ENCODE measurements around the gene SLC10A2.

The SLC10A2 gene

DNA sequence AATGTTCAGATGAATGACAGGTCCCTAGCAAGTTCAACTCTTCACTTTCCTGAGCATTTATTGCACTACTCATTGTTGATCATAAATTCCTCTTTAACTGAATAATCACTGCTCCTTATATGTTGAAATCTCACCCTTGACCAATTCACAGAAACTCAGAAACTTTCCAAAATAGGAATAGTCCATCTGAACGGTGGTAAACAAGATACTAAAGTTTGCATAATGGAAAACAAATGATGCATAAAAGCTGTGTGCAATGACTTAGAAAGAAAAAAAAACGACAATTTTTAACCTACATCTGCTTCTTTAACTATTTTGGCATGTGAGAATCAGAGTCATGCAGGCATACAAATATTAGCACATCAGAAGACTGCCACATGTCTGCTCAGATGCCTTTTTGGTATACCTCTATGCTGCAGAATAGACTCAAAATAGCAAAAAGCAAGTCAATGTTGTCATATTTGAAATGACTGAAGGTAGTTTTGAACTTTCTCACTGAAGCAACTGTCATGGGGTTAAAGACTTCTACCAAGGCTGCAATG lies 34.8 kb downstream of the SLC10A2 start:
- TF ChIP-seq, protein P1, sequence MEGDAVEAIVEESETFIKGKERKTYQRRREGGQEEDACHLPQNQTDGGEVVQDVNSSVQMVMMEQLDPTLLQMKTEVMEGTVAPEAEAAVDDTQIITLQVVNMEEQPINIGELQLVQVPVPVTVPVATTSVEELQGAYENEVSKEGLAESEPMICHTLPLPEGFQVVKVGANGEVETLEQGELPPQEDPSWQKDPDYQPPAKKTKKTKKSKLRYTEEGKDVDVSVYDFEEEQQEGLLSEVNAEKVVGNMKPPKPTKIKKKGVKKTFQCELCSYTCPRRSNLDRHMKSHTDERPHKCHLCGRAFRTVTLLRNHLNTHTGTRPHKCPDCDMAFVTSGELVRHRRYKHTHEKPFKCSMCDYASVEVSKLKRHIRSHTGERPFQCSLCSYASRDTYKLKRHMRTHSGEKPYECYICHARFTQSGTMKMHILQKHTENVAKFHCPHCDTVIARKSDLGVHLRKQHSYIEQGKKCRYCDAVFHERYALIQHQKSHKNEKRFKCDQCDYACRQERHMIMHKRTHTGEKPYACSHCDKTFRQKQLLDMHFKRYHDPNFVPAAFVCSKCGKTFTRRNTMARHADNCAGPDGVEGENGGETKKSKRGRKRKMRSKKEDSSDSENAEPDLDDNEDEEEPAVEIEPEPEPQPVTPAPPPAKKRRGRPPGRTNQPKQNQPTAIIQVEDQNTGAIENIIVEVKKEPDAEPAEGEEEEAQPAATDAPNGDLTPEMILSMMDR (conservative IDR thresholded peaks at IDR 0.05; ENCODE audit: low read length) = no peak
- H3K4me3 ChIP-seq (ENCODE audit: low read length) = no peak overlapping the region
- DNase-seq (ENCODE audit: low read depth) = no peak

GRCh38 chr13:103030776-103031175 lies 35.4 kb downstream of the SLC10A2 start:
- no peak for DNase-seq (ENCODE audit: low read depth)
- no peak overlapping the region for H3K4me3 ChIP-seq (ENCODE audit: low read length)
- TF ChIP-seq, protein P1 (conservative IDR thresholded peaks at IDR 0.05; ENCODE audit: low read length) = no peak

- TF ChIP-seq, protein P1 (conservative IDR thresholded peaks at IDR 0.05; ENCODE audit: low read length) = no peak
- no peak overlapping the region for H3K4me3 ChIP-seq (ENCODE audit: low read length)
- DNase-seq (ENCODE audit: low read depth) = no peak
Observed at GRCh38 chr13:103029798-103030197, 36.4 kb downstream of the SLC10A2 start.

DNA sequence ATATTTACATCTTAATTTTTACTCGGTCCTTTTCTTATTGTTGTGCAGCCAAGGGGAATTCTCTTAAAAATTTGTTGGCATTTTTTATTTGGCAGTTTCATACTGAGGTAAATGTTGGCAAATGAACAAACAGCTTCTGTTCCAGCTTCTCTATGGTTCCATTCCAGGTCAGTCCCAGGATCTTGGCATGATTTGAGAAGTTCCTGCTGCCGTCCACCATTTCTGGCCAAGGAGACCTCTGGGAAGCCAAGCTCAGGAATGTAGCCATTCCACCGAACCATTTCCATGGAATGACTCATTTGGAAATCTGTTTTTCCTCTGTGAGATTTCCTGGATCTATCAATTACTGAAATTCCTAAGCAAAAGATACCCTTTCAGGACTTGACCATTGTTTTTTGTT lies 43.9 kb downstream of the SLC10A2 start:
- H3K4me3 ChIP-seq (ENCODE audit: low read length) = no peak overlapping the region
- TF ChIP-seq, protein P1 (conservative IDR thresholded peaks at IDR 0.05; ENCODE audit: low read length) = no peak
- DNase-seq (ENCODE audit: low read depth) = no peak

DNA sequence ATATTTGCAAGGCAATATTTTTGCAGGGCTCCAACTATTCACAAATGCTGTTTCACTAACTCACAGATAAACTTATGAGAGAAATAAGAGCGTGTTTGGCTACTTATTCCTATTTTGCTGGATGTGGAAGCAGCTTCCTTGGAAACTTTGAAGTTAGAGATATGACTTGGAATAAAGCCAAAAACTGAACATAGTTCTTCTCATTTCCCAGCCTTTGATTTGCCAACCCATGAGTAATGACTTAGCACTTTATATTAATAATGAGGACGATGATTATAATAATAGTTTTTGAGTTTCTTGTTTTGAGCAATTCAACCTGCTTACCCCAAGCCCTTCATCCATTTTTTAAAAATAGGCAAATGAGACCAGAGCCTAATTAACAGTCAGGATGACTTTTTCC lies 47.7 kb downstream of the SLC10A2 start:
- TF ChIP-seq, protein P1 (conservative IDR thresholded peaks at IDR 0.05; ENCODE audit: low read length) = no peak
- H3K4me3 ChIP-seq (ENCODE audit: low read length) = no peak overlapping the region

DNA sequence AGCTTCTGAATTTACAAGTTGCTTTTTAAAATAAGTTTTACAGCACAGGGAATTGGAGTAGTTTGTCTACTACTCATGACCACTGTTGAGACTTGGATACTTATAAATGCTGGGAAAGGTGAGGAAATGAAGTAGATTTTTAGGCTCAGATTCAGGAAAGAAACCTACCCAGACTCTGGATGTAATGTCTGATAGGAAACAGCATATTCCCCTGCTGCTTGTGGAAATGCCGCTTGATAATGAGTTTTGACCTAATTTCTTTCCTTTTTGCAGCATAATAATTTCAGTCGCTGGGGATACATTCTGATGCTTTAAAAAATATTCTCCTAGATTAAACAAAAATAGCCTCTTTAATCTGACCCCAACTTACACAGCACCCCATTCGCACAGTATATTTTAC lies 53.6 kb downstream of the SLC10A2 start:
- TF ChIP-seq, protein P1 (conservative IDR thresholded peaks at IDR 0.05; ENCODE audit: low read length) = no peak
- H3K4me3 ChIP-seq (ENCODE audit: low read length) = no peak overlapping the region
- no peak for DNase-seq (ENCODE audit: low read depth)

More for the DNA sequence above, 47.7 kb downstream of the SLC10A2 start:
- DNase-seq (ENCODE audit: low read depth) = no peak

DNA sequence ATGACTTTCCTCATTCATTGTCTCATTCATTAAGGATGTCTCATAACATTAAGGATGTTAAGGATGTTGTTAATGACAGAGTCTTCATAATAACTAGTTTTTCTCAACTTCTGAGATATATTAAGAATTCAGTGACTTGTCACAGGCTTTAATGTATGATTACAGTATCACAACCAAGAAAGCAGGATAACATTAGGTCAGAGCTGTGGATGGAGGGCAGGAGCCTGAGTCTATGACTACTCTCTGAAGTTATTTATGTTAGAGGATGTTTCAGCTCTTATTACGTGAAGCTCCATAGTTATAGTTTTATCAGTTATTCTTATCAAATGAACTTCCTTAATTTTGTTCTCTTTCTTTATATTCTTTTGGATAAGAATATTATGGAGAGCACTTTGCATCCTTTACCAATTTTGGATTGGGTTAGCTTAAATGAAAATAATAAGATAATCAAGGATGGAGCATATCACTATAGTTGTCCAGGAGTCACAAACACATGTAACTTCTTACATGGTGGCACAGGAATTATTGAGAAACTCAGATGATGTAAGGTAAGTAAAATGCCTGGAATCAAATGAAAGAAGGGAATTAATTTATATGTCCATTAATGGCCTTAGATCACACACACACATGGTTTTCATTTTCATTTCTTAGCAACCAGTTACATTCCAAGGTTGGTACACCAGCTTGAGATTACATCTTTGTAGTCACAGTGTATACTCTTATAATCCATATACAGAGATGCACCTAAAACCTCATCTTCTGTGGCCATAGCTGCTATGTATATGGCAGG lies 57.0 kb downstream of the SLC10A2 start:
- TF ChIP-seq, protein P1 (conservative IDR thresholded peaks at IDR 0.05; ENCODE audit: low read length) = no peak
- no peak for DNase-seq (ENCODE audit: low read depth)
- no peak overlapping the region for H3K4me3 ChIP-seq (ENCODE audit: low read length)

Measured in AG10803 (cell line).